ENCODE results near the gene C1D.
"Not testable (repeated sequence)": the region's sequence is repeated elsewhere in the genome, so short reads cannot be mapped to it uniquely, and the experiment has no call there.

The C1D gene

GRCh38 chr2:68088940-68089339 lies 26.1 kb upstream of the C1D start:
- H3K36me3 ChIP-seq (ENCODE audit: control insufficient read depth, insufficient read depth, low read length) = no peaks in the 10 kb centered on the region
- TF ChIP-seq, protein P1, sequence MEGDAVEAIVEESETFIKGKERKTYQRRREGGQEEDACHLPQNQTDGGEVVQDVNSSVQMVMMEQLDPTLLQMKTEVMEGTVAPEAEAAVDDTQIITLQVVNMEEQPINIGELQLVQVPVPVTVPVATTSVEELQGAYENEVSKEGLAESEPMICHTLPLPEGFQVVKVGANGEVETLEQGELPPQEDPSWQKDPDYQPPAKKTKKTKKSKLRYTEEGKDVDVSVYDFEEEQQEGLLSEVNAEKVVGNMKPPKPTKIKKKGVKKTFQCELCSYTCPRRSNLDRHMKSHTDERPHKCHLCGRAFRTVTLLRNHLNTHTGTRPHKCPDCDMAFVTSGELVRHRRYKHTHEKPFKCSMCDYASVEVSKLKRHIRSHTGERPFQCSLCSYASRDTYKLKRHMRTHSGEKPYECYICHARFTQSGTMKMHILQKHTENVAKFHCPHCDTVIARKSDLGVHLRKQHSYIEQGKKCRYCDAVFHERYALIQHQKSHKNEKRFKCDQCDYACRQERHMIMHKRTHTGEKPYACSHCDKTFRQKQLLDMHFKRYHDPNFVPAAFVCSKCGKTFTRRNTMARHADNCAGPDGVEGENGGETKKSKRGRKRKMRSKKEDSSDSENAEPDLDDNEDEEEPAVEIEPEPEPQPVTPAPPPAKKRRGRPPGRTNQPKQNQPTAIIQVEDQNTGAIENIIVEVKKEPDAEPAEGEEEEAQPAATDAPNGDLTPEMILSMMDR (IDR thresholded peaks at IDR 0.05) = no peak
- no peak overlapping the region for H2AFZ ChIP-seq
- H3K4me1 ChIP-seq = no peaks in the 10 kb centered on the region
- no peak overlapping the region for H3K9ac ChIP-seq
- H3K27ac ChIP-seq = no peak overlapping the region
- no peak overlapping the region for H3K4me2 ChIP-seq (ENCODE audit: low read length)
- H3K79me2 ChIP-seq = no peaks in the 10 kb centered on the region
- H3K27me3 ChIP-seq (ENCODE audit: control insufficient read depth, insufficient read depth, low read length) = no peaks in the 10 kb centered on the region
- H3K4me3 ChIP-seq (ENCODE audit: low read depth, low read length) = no peak overlapping the region
- no peaks in the 10 kb centered on the region for H3K9me3 ChIP-seq (ENCODE audit: control insufficient read depth, low read length)

GRCh38 chr2:68086166-68086565 lies 23.4 kb upstream of the C1D start:
- no peaks in the 10 kb centered on the region for H3K79me2 ChIP-seq

GRCh38 chr2:68083346-68083745 lies 20.5 kb upstream of the C1D start:
- Histone ChIP-seq H3K9me3 (ENCODE audit: control insufficient read depth, low read length) (no peaks in the 10 kb centered on the region), H2AFZ (no peak overlapping the region), H3K4me3 (ENCODE audit: low read depth, low read length) (no peak overlapping the region), H3K27me3 (ENCODE audit: control insufficient read depth, insufficient read depth, low read length) (no peaks in the 10 kb centered on the region), H3K36me3 (ENCODE audit: control insufficient read depth, insufficient read depth, low read length) (no peaks in the 10 kb centered on the region), H3K4me2 (ENCODE audit: low read length) (no peak overlapping the region), H3K79me2 (no peaks in the 10 kb centered on the region), H3K9ac (no peak overlapping the region), H3K27ac (no peak overlapping the region), H3K4me1 (no peaks in the 10 kb centered on the region)
- TF ChIP-seq, protein P1 (IDR thresholded peaks at IDR 0.05) = no peak

More at GRCh38 chr2:68086166-68086565, 23.4 kb upstream of the C1D start:
- H3K36me3 ChIP-seq (ENCODE audit: control insufficient read depth, insufficient read depth, low read length) = no peaks in the 10 kb centered on the region
- no peak overlapping the region for H3K9ac ChIP-seq
- no peaks in the 10 kb centered on the region for H3K9me3 ChIP-seq (ENCODE audit: control insufficient read depth, low read length)
- H2AFZ ChIP-seq = no peak overlapping the region
- TF ChIP-seq, protein P1 (IDR thresholded peaks at IDR 0.05) = no peak
- H3K27me3 ChIP-seq (ENCODE audit: control insufficient read depth, insufficient read depth, low read length) = no peaks in the 10 kb centered on the region
- H3K4me2 ChIP-seq (ENCODE audit: low read length) = no peak overlapping the region
- H3K4me3 ChIP-seq (ENCODE audit: low read depth, low read length) = no peak overlapping the region
- H3K4me1 ChIP-seq = no peaks in the 10 kb centered on the region
- H3K27ac ChIP-seq = no peak overlapping the region

DNA sequence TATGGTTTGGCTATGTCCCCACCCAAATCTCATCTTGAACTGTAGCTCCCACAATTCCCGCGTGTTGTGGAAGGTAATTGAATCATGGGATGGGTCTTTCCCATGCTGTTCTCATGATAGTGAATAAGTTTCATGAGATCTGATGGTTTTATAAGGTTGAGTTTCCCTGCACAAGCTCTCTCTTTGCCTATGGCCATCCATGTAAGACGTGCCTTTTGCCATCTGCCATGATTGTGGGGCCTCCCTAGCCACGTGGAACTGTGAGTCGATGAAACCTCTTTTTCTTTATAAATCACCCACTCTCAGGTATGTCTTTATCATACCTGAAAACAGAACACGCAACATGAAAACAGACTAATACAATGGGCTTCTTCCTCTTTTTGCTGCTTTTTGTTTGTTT lies 11.2 kb upstream of the C1D start:
- no peaks in the 10 kb centered on the region for H3K36me3 ChIP-seq (ENCODE audit: control insufficient read depth, insufficient read depth, low read length)
- TF ChIP-seq, protein P1 (IDR thresholded peaks at IDR 0.05) = no peak
- no peak overlapping the region for H2AFZ ChIP-seq
- H3K9me3 ChIP-seq (ENCODE audit: control insufficient read depth, low read length) = no peaks in the 10 kb centered on the region
- no peak overlapping the region for H3K4me2 ChIP-seq (ENCODE audit: low read length)
- H3K27me3 ChIP-seq (ENCODE audit: control insufficient read depth, insufficient read depth, low read length) = no peaks in the 10 kb centered on the region
- no peaks in the 10 kb centered on the region for H3K79me2 ChIP-seq
- H3K27ac ChIP-seq = no peak overlapping the region
- no peak overlapping the region for H3K4me3 ChIP-seq (ENCODE audit: low read depth, low read length)
- no peak overlapping the region for H3K9ac ChIP-seq
- H3K4me1 ChIP-seq = no peaks in the 10 kb centered on the region

- H3K36me3 ChIP-seq (ENCODE audit: control insufficient read depth, insufficient read depth, low read length); H3K9ac ChIP-seq; H3K27me3 ChIP-seq (ENCODE audit: control insufficient read depth, insufficient read depth, low read length); H3K27ac ChIP-seq; H3K4me2 ChIP-seq (ENCODE audit: low read length); H2AFZ ChIP-seq; H3K9me3 ChIP-seq (ENCODE audit: control insufficient read depth, low read length): not testable (repeated sequence)
- Histone ChIP-seq H3K79me2 (peaks cover 31% of the 10 kb centered on the region), H3K4me1 (peaks cover 10% of the 10 kb centered on the region), H3K4me3 (ENCODE audit: low read depth, low read length) (peak overlapping the region; percentile 97)
Measured at GRCh38 chr2:68063797-68064646, 1.2 kb upstream of the C1D start.
